Liver (tissue), 9 donors: ENCODE data around the gene SLC52A1. TPM values are rescaled to one million over a fixed set of nuclear protein-coding genes. Genes with fewer than 3 reads are reported as not detected.
A peak's percentile ranks its signal among the peaks of the same experiment; 100 is the strongest.

Experiments
- DNase-seq: peaks from one replicate; pipeline ENCODE4 v3.0.0-alpha.2; 2017; ENCODE audit warnings: low spot score
- H3K27ac ChIP-seq, 2 donors: one replicate each; pipeline ENCODE4 v1.7.0; 2013; ENCODE audit warnings: inconsistent platforms in 2 of 2, low read length in 2 of 2, control low read depth in 1 of 2, low read depth in 1 of 2, mild to moderate bottlenecking in 1 of 2
- H3K27me3 ChIP-seq, 4 donors: one replicate each; pipeline versions ENCODE4 v1.6.1 to v1.7.0; 2013; ENCODE audit warnings: low read length in 3 of 4, inconsistent platforms in 1 of 4, mild to moderate bottlenecking in 1 of 4, moderate library complexity in 1 of 4; ENCODE audit not compliant: control insufficient read depth in 4 of 4, insufficient read depth in 4 of 4
- H3K36me3 ChIP-seq, 4 donors: one replicate each; pipeline versions ENCODE4 v1.6.1 to v1.7.0; 2013; ENCODE audit warnings: low read length in 3 of 4, mild to moderate bottlenecking in 3 of 4, low read depth in 1 of 4, moderate library complexity in 1 of 4; ENCODE audit not compliant: control insufficient read depth in 4 of 4, insufficient read depth in 3 of 4
- H3K4me1 ChIP-seq, 4 donors: one replicate each; pipeline versions ENCODE4 v1.6.1 to v1.7.0; 2013; ENCODE audit warnings: low read length in 3 of 4, mild to moderate bottlenecking in 3 of 4, moderate library complexity in 1 of 4; ENCODE audit not compliant: control insufficient read depth in 4 of 4, insufficient read depth in 4 of 4
- H3K4me3 ChIP-seq, 3 donors: one replicate each; pipeline versions ENCODE4 v1.6.1 to v1.7.0; 2013; ENCODE audit warnings: low read length in 3 of 3, control low read depth in 1 of 3, low read depth in 1 of 3, mild to moderate bottlenecking in 1 of 3
- H3K9ac ChIP-seq, 2 donors: one replicate each; pipeline ENCODE4 v1.7.0; 2013; ENCODE audit warnings: low read length in 2 of 2, mild to moderate bottlenecking in 2 of 2, moderate library complexity in 2 of 2, control low read depth in 1 of 2, low read depth in 1 of 2
- H3K9me3 ChIP-seq, 4 donors: one replicate each; pipeline versions ENCODE4 v1.6.1 to v1.7.0; 2013; ENCODE audit warnings: low read length in 3 of 4; ENCODE audit not compliant: control insufficient read depth in 4 of 4
- ATF3 ChIP-seq: IDR thresholded peaks from 2 replicates; pipeline ENCODE4 v1.6.1; 2016; ENCODE audit warnings: antibody characterized with exemption
- CTCF ChIP-seq: fragments of 150-350 bp; IDR thresholded peaks from 2 replicates; pipeline ENCODE4 v1.5.1; 2017; ENCODE audit warnings: improper control_type of control experiment, low read depth, low read length; ENCODE audit not compliant: missing input control
- EGR1 ChIP-seq, 2 donors: IDR thresholded peaks; 2 replicates each; pipeline ENCODE4 v1.6.1; 2016 to 2018; ENCODE audit warnings: antibody characterized with exemption in 2 of 2, low read depth in 2 of 2
- FOXA1 ChIP-seq: IDR thresholded peaks from 2 replicates; pipeline ENCODE4 v1.6.1; 2016; ENCODE audit warnings: antibody characterized with exemption
- FOXA2 ChIP-seq: IDR thresholded peaks from 2 replicates; pipeline ENCODE4 v1.6.1; 2016; ENCODE audit warnings: antibody characterized with exemption
- GABPA ChIP-seq, 2 donors: IDR thresholded peaks in 1 of 2; conservative IDR thresholded peaks in 1 of 2; 2 replicates each; pipeline ENCODE4 v1.6.1; 2016; ENCODE audit warnings: antibody characterized with exemption in 2 of 2, mild to moderate bottlenecking in 1 of 2, moderate library complexity in 1 of 2
- HNF4A ChIP-seq, 2 donors: conservative IDR thresholded peaks; 2 replicates each; pipeline ENCODE4 v1.6.1; 2016; ENCODE audit warnings: antibody characterized with exemption in 2 of 2, mild to moderate bottlenecking in 2 of 2
- HNF4G ChIP-seq: IDR thresholded peaks from 2 replicates; pipeline ENCODE4 v1.6.1; 2016; ENCODE audit warnings: antibody characterized with exemption
- JUND ChIP-seq, 2 donors: IDR thresholded peaks; 2 replicates each; pipeline ENCODE4 v1.6.1; 2016; ENCODE audit warnings: antibody characterized with exemption in 2 of 2
- MAX ChIP-seq: IDR thresholded peaks from 2 replicates; pipeline ENCODE4 v1.6.1; 2016; ENCODE audit warnings: antibody characterized with exemption
- NR2F2 ChIP-seq: IDR thresholded peaks from 2 replicates; pipeline ENCODE4 v1.6.1; 2016; ENCODE audit warnings: antibody characterized with exemption
- RAD21 ChIP-seq, 2 donors: IDR thresholded peaks; 2 replicates each; pipeline ENCODE4 v1.6.1; 2016; ENCODE audit warnings: antibody characterized with exemption in 2 of 2, mild to moderate bottlenecking in 2 of 2
- RXRA ChIP-seq, 2 donors: IDR thresholded peaks; 2 replicates each; pipeline ENCODE4 v1.6.1; 2017 to 2018; ENCODE audit warnings: antibody characterized with exemption in 2 of 2, mild to moderate bottlenecking in 1 of 2
- SP1 ChIP-seq: IDR thresholded peaks from 2 replicates; pipeline ENCODE4 v1.6.1; 2018; ENCODE audit warnings: antibody characterized with exemption, mild to moderate bottlenecking
- TAF1 ChIP-seq: conservative IDR thresholded peaks from 2 replicates; pipeline ENCODE4 v1.6.1; 2016; ENCODE audit warnings: antibody characterized with exemption, mild to moderate bottlenecking
- YY1 ChIP-seq: IDR thresholded peaks from 2 replicates; pipeline ENCODE4 v1.6.1; 2016; ENCODE audit warnings: antibody characterized with exemption, mild to moderate bottlenecking
- WGBS: extraction: QIAGEN DNeasy Blood & Tissue Kit; methylation state at CpG from one replicate; pipeline ENCODE4 v1.1.7; 2013; 5-methylcytosine and 5-hydroxymethylcytosine counted together
- polyA plus RNA-seq, 2 donors: library from polyadenylated mRNA; stranded (reverse) in 1 of 2; unstranded in 1 of 2; fragments of 200-250 nt in 1 of 2; fragments of >200 nt in 1 of 2; fragmentation: Nextera tagmentation in 1 of 2; extraction: Ambion mirVana in 1 of 2; gene quantifications; one replicate each; pipeline versions ENCODE4 v1.2.1 to v1.2.3, GENCODE V29; 2013 to 2015
- total RNA-seq, 2 donors: library from RNA; depleted of rRNA; stranded (reverse); fragments of >200 nt; gene quantifications; one replicate each; pipeline ENCODE4 v1.2.3, GENCODE V29; 2014
- TF ChIP-seq, protein P1 (sequence below): IDR thresholded peaks from 2 replicates; pipeline ENCODE4 v1.6.1; 2016; ENCODE audit warnings: antibody characterized with exemption
- TF ChIP-seq, protein P2 (sequence below): IDR thresholded peaks from 2 replicates; pipeline ENCODE4 v1.6.1; 2016; ENCODE audit warnings: antibody characterized with exemption, mild to moderate bottlenecking
- donor health status: healthy.
- donor health status: healthy.
- donor health status: healthy.
- donor health status: healthy.
- donor health status: healthy.

Gene SLC52A1
- total and polyA plus RNA-seq, 4 donors = 0.08 to 0.28 (median 0.11) TPM; not detected in 1

GRCh38 chr17:4986951-4987766 is 48.1 kb downstream of the SLC52A1 start, which contains the start of gene CAMTA2:
TSS of gene CAMTA2 (minus strand) at chr17:4987675. CDS start at chr17:4986222, 1,453 bp downstream.
- peak within 1 kb of the TSS; percentile 18 to 84 (median 78) for H3K4me3 ChIP-seq
- H3K27me3 ChIP-seq = no peaks in the 10 kb centered on the region
- peak within 1 kb of the TSS; percentile 62 to 87 for H3K9ac ChIP-seq
- no peaks in the 10 kb centered on the region for H3K9me3 ChIP-seq
- peak in 1 of 2 donors; percentile 37 for TF ChIP-seq HNF4A (conservative IDR thresholded peaks at IDR 0.05)
- TF ChIP-seq FOXA2 = no peak
- no peak for TF ChIP-seq TAF1
- no peak for TF ChIP-seq FOXA1
- TF ChIP-seq CTCF = peak; percentile 38
- no peak for TF ChIP-seq MAX
- TF ChIP-seq NR2F2 = no peak
- peak in 1 of 2 donors; percentile 39 for TF ChIP-seq RAD21 (IDR thresholded peaks at IDR 0.05)
- TF ChIP-seq GABPA (IDR thresholded peaks at IDR 0.05 in 1 of 2, conservative IDR thresholded peaks at IDR 0.05 in 1 of 2) = no peak
- peak; percentile 70 for TF ChIP-seq YY1
- TF ChIP-seq HNF4G = no peak
- no peak for TF ChIP-seq JUND (IDR thresholded peaks at IDR 0.05)
- peak; percentile 55 to 65 for TF ChIP-seq RXRA (IDR thresholded peaks at IDR 0.05)
- TF ChIP-seq, protein P1, sequence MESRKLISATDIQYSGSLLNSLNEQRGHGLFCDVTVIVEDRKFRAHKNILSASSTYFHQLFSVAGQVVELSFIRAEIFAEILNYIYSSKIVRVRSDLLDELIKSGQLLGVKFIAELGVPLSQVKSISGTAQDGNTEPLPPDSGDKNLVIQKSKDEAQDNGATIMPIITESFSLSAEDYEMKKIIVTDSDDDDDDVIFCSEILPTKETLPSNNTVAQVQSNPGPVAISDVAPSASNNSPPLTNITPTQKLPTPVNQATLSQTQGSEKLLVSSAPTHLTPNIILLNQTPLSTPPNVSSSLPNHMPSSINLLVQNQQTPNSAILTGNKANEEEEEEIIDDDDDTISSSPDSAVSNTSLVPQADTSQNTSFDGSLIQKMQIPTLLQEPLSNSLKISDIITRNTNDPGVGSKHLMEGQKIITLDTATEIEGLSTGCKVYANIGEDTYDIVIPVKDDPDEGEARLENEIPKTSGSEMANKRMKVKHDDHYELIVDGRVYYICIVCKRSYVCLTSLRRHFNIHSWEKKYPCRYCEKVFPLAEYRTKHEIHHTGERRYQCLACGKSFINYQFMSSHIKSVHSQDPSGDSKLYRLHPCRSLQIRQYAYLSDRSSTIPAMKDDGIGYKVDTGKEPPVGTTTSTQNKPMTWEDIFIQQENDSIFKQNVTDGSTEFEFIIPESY = no peak
- TF ChIP-seq, protein P2, sequence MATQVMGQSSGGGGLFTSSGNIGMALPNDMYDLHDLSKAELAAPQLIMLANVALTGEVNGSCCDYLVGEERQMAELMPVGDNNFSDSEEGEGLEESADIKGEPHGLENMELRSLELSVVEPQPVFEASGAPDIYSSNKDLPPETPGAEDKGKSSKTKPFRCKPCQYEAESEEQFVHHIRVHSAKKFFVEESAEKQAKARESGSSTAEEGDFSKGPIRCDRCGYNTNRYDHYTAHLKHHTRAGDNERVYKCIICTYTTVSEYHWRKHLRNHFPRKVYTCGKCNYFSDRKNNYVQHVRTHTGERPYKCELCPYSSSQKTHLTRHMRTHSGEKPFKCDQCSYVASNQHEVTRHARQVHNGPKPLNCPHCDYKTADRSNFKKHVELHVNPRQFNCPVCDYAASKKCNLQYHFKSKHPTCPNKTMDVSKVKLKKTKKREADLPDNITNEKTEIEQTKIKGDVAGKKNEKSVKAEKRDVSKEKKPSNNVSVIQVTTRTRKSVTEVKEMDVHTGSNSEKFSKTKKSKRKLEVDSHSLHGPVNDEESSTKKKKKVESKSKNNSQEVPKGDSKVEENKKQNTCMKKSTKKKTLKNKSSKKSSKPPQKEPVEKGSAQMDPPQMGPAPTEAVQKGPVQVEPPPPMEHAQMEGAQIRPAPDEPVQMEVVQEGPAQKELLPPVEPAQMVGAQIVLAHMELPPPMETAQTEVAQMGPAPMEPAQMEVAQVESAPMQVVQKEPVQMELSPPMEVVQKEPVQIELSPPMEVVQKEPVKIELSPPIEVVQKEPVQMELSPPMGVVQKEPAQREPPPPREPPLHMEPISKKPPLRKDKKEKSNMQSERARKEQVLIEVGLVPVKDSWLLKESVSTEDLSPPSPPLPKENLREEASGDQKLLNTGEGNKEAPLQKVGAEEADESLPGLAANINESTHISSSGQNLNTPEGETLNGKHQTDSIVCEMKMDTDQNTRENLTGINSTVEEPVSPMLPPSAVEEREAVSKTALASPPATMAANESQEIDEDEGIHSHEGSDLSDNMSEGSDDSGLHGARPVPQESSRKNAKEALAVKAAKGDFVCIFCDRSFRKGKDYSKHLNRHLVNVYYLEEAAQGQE = no peak
- no peak for TF ChIP-seq EGR1 (IDR thresholded peaks at IDR 0.05; ENCODE audit: low read depth in 2 of 2)
- TF ChIP-seq ATF3 = no peak
- peak; percentile 36 for TF ChIP-seq SP1
- peaks cover 10 to 21% (median 15%) of the 10 kb centered on the region in 4 donors for H3K4me1 ChIP-seq
- peak within 1 kb of the TSS; percentile 76 to 81 for H3K27ac ChIP-seq
- WGBS = 1% methylated on average over 78 of the region's 78 CpGs
- DNase-seq = peak; percentile 87
- H3K36me3 ChIP-seq = peaks cover 2 to 10% (median 6%) of the 10 kb centered on the region in 4 donors
